ENCODE data around the gene THSD7A. TPM values are rescaled to one million over a fixed set of nuclear protein-coding genes. Genes with fewer than 3 reads are reported as not detected.

The THSD7A gene
- total and polyA plus RNA-seq, 2 of the 8 experiments (the other 6 are each of a cell fraction or from before 2014, with no cell fraction given), result 0.44 to 1.2 TPM

GRCh38 chr7:11668727-11669126 lies 163.3 kb downstream of the THSD7A start:
- H2AK5ac ChIP-seq (ENCODE audit: low read depth, low read length), result no peak overlapping the region
- no peak overlapping the region for H2BK15ac ChIP-seq (ENCODE audit: low read length)
- no peak overlapping the region for H2BK20ac ChIP-seq (ENCODE audit: low read length)
- no peak overlapping the region for H2BK5ac ChIP-seq (ENCODE audit: low read depth, low read length)
- no peak overlapping the region for H3K14ac ChIP-seq (ENCODE audit: insufficient read length)
- no peak overlapping the region for H3K4ac ChIP-seq (replicated peaks; ENCODE audit: insufficient read length, low read depth, low read length)
- no peaks in the 10 kb centered on the region for H3K27me3 ChIP-seq (replicated peaks in 1 of 4; ENCODE audit: control insufficient read depth in 3 of 4, extremely low read depth in 1 of 4, insufficient read depth in 3 of 4, low read length in 3 of 4)
- no peak overlapping the region for H3K56ac ChIP-seq (replicated peaks; ENCODE audit: insufficient read length, low read depth, low read length)
- no peak overlapping the region for H3K23ac ChIP-seq (ENCODE audit: insufficient read length)
- H3K4me2 ChIP-seq (ENCODE audit: insufficient read depth in 1 of 2, low read depth in 2 of 2, low read length in 2 of 2), result no peak overlapping the region
- H2BK12ac ChIP-seq (ENCODE audit: low read depth, low read length), result no peak overlapping the region
- H4K20me1 ChIP-seq (replicated peaks in 1 of 2; ENCODE audit: control insufficient read depth in 1 of 2, insufficient read depth in 2 of 2, low read length in 2 of 2), result no peaks in the 10 kb centered on the region
- no peak overlapping the region for H4K91ac ChIP-seq (replicated peaks; ENCODE audit: insufficient read length, low read length)
- H3K9me3 ChIP-seq (ENCODE audit: insufficient read depth in 2 of 2, low read depth in 1 of 2, low read length in 1 of 2), result no peaks in the 10 kb centered on the region
- no peak overlapping the region for H3K9ac ChIP-seq (replicated peaks in 1 of 4; ENCODE audit: extremely low read depth in 1 of 4, low read depth in 3 of 4, low read length in 3 of 4)
- no peaks in the 10 kb centered on the region for H3K4me1 ChIP-seq (replicated peaks in 1 of 4; ENCODE audit: control insufficient read depth in 3 of 4, insufficient read depth in 4 of 4, low read length in 3 of 4)
- H3K18ac ChIP-seq (ENCODE audit: extremely low read depth, low read length), result no peak overlapping the region
- TF ChIP-seq GABPA (IDR thresholded peaks at IDR 0.05; ENCODE audit: borderline replicate concordance, insufficient read depth, low read length), result no peak
- H3K23me2 ChIP-seq (ENCODE audit: low read depth, low read length), result no peaks in the 10 kb centered on the region
- DNase-seq (ENCODE audit: low read depth in 1 of 2, low spot score in 2 of 2) (no peak), FAIRE-seq (no peak)
- 93% methylated on average over 4 of the region's 4 CpGs; no CpG with 5 or more reads in 1 of the 2 experiments for WGBS, 2 experiments (ENCODE audit: extremely low coverage in 1 of 2, insufficient coverage in 1 of 2, insufficient read length in 1 of 2, insufficient replicate concordance in 2 of 2, low coverage in 1 of 2, low lambda C conversion rate in 2 of 2, missing lambda C conversion rate in 1 of 2)
- no peak overlapping the region for H4K8ac ChIP-seq (ENCODE audit: extremely low read depth, insufficient read depth, low read length)
- no peak overlapping the region for H4K5ac ChIP-seq (ENCODE audit: insufficient read length, low read depth, low read length)
- ChIA-PET POLR2A (ENCODE audit: partially characterized antibody) (no interaction called here), CTCF (ENCODE audit: partially characterized antibody) (interaction anchor here (0.7 kb wide), 1 partner anchor 10 kb away, joined by 3 read pairs; no protein-coding TSS in a partner anchor)
- H2AFZ ChIP-seq (ENCODE audit: low read length), result no peak overlapping the region
- no peak overlapping the region for H3K27ac ChIP-seq (ENCODE audit: low read depth, low read length)
- no peak overlapping the region for H2BK120ac ChIP-seq (replicated peaks; ENCODE audit: low read depth, low read length)
- no peak overlapping the region for H3K4me3 ChIP-seq (ENCODE audit: extremely low read depth in 1 of 4, insufficient read depth in 2 of 4, low read depth in 3 of 4, low read length in 4 of 4)
- H3K79me1 ChIP-seq (ENCODE audit: low read depth, low read length), result no peaks in the 10 kb centered on the region
- H3K79me2 ChIP-seq (ENCODE audit: control insufficient read depth in 1 of 2, insufficient read depth in 2 of 2, low read length in 2 of 2), result no peaks in the 10 kb centered on the region
- H3K36me3 ChIP-seq (ENCODE audit: control insufficient read depth in 2 of 4, insufficient read depth in 4 of 4, low read length in 3 of 4), result no peaks in the 10 kb centered on the region

Data from H1 (cell line).